Ascending aorta (tissue), 2 donors: ENCODE data around the gene WDR18. TPM values are rescaled to one million over a fixed set of nuclear protein-coding genes. Genes with fewer than 3 reads are reported as not detected.
A peak's percentile ranks its signal among the peaks of the same experiment; 100 is the strongest.

Experiments used
- DNase-seq, 2 donors: peaks; one replicate each; pipeline ENCODE4 v3.0.0-alpha.2; 2019; ENCODE audit warnings: low spot score in 2 of 2
- H3K27ac ChIP-seq, 2 donors: fragments of 200-600 bp; sonication (generic); one replicate each; pipeline ENCODE4 v1.5.1; 2016 to 2017; ENCODE audit warnings: mild to moderate bottlenecking in 1 of 2
- H3K27me3 ChIP-seq: fragments of 200-600 bp; sonication (generic); one replicate; pipeline ENCODE4 v1.5.1; 2017
- H3K36me3 ChIP-seq, 2 donors: fragments of 200-600 bp; sonication (generic); one replicate each; pipeline ENCODE4 v1.5.1; 2016
- H3K4me1 ChIP-seq, 2 donors: fragments of 200-600 bp; sonication (generic); one replicate each; pipeline ENCODE4 v1.5.1; 2016 to 2017; ENCODE audit warnings: mild to moderate bottlenecking in 1 of 2
- H3K4me3 ChIP-seq, 2 donors: fragments of 200-600 bp; sonication (generic); one replicate each; pipeline ENCODE4 v1.5.1; 2016 to 2017; ENCODE audit warnings: mild to moderate bottlenecking in 1 of 2
- H3K9me3 ChIP-seq, 2 donors: fragments of 200-600 bp; sonication (generic); one replicate each; pipeline ENCODE4 v1.5.1; 2016
- intact Hi-C: fragments of 100-400 bp; cut with DNase I; formaldehyde crosslinking; loops from one replicate; pipeline ENCODE4 v1.15.1; 2023
- total RNA-seq: library from RNA; depleted of rRNA; stranded (reverse); fragments of >200 nt; gene quantifications from one replicate; pipeline ENCODE4 v1.1.0, GENCODE V29; 2016
- TF ChIP-seq, protein P1 (sequence below), 3 experiments: fragments of 200-600 bp in 2 of 3; fragments of 450-650 bp in 1 of 3; sonication (generic) in 2 of 3; IDR thresholded peaks; one replicate each; pipeline ENCODE4 v1.5.1; 2016 to 2019; ENCODE audit warnings: antibody characterized with exemption in 3 of 3, mild to moderate bottlenecking in 1 of 3, moderate library complexity in 1 of 3

WDR18 gene
- total RNA-seq, 1 donor from 2014 or later: 65.7 TPM

DNA sequence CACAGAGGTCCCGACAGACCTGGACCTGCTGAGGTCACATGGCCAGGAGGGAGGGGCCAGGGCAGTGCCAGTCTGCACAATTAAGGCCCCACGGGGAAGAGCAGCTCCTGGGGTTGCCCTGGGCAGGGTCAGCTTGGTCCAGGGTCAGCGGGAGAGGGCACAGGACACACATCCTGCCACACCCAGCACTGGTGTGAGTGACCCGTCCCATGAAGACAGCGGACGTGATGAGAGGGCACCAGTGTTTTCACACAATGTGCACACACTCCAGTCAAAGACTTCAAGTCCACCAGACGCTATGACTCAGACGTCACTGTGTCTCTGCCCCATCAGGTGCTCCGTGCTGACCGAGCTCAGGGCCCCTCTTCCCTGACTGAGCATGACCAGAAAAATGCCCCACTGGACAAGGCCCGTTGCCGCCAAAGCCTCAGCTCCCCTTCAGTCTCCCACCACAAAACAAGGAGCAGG lies 32.5 kb downstream of the WDR18 start:
- TF ChIP-seq, protein P1, sequence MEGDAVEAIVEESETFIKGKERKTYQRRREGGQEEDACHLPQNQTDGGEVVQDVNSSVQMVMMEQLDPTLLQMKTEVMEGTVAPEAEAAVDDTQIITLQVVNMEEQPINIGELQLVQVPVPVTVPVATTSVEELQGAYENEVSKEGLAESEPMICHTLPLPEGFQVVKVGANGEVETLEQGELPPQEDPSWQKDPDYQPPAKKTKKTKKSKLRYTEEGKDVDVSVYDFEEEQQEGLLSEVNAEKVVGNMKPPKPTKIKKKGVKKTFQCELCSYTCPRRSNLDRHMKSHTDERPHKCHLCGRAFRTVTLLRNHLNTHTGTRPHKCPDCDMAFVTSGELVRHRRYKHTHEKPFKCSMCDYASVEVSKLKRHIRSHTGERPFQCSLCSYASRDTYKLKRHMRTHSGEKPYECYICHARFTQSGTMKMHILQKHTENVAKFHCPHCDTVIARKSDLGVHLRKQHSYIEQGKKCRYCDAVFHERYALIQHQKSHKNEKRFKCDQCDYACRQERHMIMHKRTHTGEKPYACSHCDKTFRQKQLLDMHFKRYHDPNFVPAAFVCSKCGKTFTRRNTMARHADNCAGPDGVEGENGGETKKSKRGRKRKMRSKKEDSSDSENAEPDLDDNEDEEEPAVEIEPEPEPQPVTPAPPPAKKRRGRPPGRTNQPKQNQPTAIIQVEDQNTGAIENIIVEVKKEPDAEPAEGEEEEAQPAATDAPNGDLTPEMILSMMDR (IDR thresholded peaks at IDR 0.05): no peak
- Histone ChIP-seq H3K9me3 (no peaks in the 10 kb centered on the region), H3K36me3 (peaks cover 32 to 33% of the 10 kb centered on the region in 2 donors), H3K27me3 (no peaks in the 10 kb centered on the region), H3K4me1 (peaks cover 30 to 39% of the 10 kb centered on the region in 2 donors), H3K27ac (no peak overlapping the region), H3K4me3 (peak overlapping the region in 1 of 2 donors; percentile 10)
- DNase-seq: no peak
- intact Hi-C loops: no loop called here

DNA sequence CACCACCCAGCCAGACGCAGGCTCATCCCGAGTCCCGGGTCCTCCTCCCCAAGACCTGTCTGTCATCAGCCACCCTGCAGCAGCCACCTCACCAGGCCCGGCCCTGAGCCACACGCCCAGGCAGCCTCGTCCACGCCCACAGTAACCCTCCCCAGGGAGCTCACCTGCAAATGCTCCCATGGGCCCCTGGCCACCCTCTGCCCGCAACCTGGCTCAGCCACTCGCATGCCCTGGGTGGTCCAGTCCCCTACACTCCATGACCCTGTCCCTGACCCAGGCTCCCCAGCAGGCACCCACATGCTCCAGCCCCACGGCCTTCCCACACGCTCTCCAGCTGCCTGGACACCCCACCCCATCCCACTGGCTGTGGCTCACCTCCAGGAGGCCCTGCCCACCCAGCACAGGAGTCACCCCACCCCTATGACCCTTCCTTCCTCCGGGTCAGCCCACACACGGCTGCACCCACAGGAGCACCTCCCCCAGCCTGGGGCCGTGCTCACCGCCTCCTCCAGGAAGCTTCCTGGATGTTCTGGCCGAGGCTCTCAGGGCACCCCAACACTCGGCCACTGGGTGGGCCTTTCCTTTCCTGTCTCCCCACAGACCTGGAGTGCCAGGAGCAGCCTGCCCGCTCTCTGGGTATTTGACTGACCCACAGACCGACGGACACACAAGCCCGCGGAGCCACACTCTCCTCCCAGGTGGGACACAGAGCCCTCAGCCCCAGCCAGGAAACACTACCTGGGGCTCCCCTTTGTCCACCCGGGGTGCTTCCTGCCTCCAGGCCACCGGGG lies 33.2 kb downstream of the WDR18 start:
- Histone ChIP-seq H3K27me3 (no peaks in the 10 kb centered on the region), H3K4me3 (peak overlapping the region in 1 of 2 donors; percentile 7), H3K4me1 (peaks cover 35 to 45% of the 10 kb centered on the region in 2 donors), H3K9me3 (no peaks in the 10 kb centered on the region), H3K27ac (no peak overlapping the region), H3K36me3 (peaks cover 26 to 27% of the 10 kb centered on the region in 2 donors)
- TF ChIP-seq, protein P1 (IDR thresholded peaks at IDR 0.05): no peak
- DNase-seq: no peak
- intact Hi-C loops: no loop called here

DNA sequence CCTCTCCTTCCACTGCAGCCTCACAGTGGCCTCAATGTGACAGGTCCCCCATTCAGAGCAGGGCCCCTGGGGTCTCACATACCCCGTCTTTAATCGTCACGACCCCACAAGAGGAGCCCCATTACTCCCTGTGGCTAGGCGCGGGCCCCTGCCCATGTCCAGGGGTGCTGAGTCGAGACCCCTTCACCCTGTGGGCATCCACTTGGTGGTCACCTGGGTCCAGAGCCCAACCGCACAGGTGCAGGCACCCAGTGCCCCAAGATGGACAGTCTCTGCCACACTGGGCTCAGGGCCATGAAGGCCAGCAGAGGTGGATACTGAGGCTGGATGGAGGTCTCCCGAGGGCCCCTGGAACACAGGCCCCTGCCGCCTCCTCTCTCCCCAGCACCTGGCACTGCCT lies 33.8 kb downstream of the WDR18 start:
- no peak for DNase-seq
- Histone ChIP-seq H3K27me3 (no peaks in the 10 kb centered on the region), H3K36me3 (peaks cover 20 to 21% of the 10 kb centered on the region in 2 donors), H3K9me3 (no peaks in the 10 kb centered on the region), H3K27ac (no peak overlapping the region), H3K4me3 (peak overlapping the region in 1 of 2 donors; percentile 7), H3K4me1 (peaks cover 35 to 49% of the 10 kb centered on the region in 2 donors)
- intact Hi-C loops: no loop called here
- TF ChIP-seq, protein P1 (IDR thresholded peaks at IDR 0.05): no peak

DNA sequence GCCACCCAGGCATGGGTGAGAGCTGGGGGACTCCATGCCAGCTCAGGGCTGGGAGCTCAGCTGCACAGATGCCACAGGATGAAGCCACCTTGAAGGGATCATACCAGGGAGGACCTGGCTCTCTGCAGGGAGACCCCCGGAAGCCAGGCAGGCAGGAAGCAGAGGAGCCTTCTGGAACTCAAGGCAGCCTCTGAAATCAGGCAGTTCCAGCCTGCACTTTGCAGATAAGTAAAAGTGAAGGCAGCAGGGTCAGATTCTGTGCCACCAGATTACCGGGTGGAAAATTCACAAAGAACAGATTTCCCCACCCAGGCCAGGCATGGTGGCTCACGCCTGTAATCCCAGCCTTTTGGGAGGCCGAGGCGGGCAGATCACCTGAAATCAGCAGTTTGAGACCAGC lies 34.2 kb downstream of the WDR18 start:
- Histone ChIP-seq H3K36me3 (peaks cover 15 to 16% of the 10 kb centered on the region in 2 donors), H3K27me3 (no peaks in the 10 kb centered on the region), H3K9me3 (no peaks in the 10 kb centered on the region), H3K4me1 (peaks cover 39 to 54% of the 10 kb centered on the region in 2 donors), H3K27ac (no peak overlapping the region), H3K4me3 (peak overlapping the region in 1 of 2 donors; percentile 93)
- no peak for DNase-seq
- TF ChIP-seq, protein P1 (IDR thresholded peaks at IDR 0.05): no peak
- intact Hi-C loops: no loop called here

DNA sequence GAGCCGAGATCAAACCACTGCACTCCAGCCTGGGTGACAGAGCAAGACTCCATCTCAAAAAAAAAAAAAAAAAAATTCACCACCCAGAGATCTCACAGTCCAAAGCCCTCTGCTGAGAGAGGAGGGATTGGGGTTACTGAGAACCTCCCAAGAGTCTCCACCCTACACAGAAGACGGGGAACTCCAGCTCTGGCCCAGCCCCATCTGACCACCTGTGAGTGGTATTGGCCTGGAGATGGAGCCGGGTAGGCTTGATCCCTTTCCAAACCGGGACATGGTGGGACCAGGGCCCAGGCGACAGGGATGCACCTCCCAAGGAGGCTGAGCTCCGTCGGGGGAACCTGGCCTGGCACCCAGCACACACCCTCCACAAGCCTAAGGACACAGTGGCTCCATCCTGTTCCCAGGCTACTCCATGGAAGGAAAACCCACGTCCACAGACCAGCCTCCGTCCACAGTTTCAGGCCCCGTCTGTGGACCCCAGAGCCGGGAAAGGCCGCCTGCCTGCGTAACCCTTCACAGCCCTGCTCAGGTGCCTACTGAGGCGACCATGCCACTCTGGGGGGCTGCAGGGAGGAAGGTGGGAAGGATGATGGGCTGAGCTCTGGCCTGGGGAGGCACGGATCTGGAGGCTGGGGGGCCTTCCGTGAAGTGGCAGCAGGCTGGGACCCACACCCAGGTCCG lies 34.9 kb downstream of the WDR18 start:
- intact Hi-C loops: no loop called here
- TF ChIP-seq, protein P1 (IDR thresholded peaks at IDR 0.05): no peak
- Histone ChIP-seq H3K27ac (no peak overlapping the region), H3K4me3 (peak overlapping the region; percentile 93 to 94), H3K36me3 (peaks cover 8 to 9% of the 10 kb centered on the region in 2 donors), H3K9me3 (no peaks in the 10 kb centered on the region), H3K27me3 (no peaks in the 10 kb centered on the region), H3K4me1 (peaks cover 39 to 55% of the 10 kb centered on the region in 2 donors)
- DNase-seq: no peak
